ENCODE results near the gene CLCN5.

CLCN5 gene

DNA sequence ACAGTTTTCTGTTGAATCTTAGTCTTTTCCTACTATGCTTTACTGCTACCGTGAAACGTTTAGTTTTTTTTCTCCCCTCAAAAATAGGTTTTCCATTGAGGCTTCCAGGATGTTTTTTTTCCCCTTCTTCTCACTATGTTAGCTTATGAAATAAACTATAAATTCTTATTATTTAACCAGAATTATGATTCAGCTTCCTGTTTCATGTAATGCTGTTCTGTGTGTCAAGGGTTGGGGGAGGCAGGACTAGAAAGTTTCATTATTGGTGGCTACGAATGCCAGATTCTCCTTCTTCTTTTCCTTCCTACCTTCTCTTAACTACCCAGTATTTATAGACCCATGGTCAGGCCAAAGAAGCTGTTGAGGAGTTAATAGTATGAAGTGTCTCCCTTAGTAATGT is 11.8 kb downstream of the CLCN5 start:
- no peak for DNase-seq (ENCODE audit: low read depth in 2 of 2)

DNA sequence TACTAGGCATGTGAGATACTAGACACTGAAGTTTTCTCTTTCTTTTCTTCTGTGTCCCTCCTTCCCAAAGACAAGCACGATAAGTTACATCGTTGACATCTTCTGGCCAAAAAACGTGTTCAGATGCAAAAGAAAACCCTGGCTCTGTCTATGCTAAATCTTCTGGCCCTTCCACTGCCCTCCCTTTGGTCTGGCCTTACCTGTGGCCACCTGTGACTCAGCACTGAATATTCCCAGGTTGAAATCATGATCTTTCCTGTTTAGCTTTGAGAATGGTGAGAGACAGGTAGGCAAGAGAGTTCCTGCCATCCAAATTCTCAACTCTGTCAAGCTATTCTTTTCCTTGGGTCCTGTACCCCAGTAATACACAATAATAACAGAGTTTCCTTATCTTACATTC is 12.3 kb downstream of the CLCN5 start:
- no peak for DNase-seq (ENCODE audit: low read depth in 2 of 2)

DNA sequence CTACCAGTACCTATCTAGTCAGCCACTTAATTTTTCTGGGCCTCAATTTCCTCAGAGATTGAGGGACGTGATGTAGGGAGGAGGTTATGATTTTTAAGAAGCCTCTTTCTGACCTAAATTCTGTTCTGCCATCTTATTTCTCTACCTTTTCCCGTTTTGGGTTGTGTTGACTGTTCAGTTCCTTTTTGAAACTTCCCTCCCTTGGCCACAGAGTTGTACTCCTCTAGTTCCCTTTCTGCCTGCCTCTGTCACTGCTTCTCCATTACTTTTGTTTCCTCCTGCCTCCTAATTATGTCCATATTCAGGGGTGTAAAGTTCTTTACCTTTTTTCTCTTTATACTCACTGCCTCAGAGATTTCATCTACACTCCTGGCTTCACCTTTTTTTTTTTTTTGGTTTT is 25.4 kb downstream of the CLCN5 start:
- DNase-seq (ENCODE audit: low read depth in 2 of 2), result no peak

DNA sequence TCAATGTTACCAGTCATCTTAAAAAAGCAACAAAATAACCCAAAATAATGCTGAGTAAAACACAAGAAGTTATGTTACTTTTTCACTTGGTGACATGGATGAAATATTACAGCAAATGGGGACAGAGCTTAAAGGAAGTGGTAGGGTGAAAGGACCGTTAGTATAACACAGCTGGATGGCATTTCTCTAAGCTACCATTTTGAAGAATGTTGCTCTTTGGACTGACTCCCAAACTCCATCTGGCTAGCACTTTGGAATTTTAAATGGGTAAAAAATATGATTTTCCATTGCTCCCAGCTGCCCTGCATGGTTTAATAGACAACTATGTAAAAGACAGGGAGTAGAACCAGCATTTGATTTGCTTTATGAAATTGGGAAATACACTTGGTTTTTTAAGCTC is 27.6 kb downstream of the CLCN5 start:
- no peak for DNase-seq (ENCODE audit: low read depth in 2 of 2)

DNA sequence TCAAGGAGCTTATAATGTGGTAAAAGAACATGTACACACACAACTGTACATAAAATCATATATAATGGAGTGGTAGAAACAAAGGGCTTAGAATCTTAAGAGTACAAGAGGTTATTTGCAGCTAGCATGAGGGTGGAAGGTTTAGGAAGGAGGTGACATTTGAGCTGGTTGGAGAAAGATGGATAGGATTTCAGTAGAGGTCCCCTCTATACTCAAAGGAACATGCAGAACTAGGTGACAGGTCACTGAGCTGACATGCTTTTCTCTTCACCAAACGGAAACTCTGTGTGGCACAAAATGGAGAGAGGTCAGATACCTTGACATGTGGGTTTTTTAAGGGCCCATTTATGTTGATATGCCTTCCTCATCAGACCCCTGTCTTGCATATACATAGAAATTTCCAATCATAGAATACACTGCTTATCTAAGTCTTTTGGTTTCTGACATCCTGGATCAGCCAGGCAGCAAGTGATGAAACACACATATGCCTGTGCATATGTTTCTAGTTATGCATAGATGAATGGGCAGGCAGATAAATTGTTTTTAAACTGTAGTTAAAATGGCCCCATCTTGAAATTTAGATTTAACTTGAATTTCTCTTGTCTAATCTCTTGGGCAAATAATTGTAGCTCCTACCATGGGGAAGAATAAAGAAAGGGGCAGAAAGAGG is 29.3 kb downstream of the CLCN5 start:
- DNase-seq (ENCODE audit: low read depth in 2 of 2), result no peak

DNA sequence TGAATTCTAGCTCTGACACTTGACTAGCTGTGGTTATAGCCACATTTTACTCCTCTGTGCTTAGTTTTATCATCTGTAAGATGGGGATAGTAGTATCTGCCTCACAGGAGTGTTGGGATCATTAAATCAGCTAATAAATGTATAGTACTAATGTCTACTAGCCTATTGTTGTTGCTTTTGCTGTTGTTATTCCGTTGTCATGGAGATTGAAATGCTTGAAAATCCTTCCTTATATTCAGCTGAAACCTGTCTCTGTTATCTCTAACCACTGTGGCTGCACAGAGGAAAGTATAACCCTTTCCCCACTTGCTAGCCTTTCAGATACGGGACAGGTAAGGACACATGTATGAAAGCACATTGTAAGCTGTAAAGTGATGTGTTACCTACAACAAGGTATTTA is 33.9 kb downstream of the CLCN5 start:
- no peak for DNase-seq (ENCODE audit: low read depth in 2 of 2)

DNA sequence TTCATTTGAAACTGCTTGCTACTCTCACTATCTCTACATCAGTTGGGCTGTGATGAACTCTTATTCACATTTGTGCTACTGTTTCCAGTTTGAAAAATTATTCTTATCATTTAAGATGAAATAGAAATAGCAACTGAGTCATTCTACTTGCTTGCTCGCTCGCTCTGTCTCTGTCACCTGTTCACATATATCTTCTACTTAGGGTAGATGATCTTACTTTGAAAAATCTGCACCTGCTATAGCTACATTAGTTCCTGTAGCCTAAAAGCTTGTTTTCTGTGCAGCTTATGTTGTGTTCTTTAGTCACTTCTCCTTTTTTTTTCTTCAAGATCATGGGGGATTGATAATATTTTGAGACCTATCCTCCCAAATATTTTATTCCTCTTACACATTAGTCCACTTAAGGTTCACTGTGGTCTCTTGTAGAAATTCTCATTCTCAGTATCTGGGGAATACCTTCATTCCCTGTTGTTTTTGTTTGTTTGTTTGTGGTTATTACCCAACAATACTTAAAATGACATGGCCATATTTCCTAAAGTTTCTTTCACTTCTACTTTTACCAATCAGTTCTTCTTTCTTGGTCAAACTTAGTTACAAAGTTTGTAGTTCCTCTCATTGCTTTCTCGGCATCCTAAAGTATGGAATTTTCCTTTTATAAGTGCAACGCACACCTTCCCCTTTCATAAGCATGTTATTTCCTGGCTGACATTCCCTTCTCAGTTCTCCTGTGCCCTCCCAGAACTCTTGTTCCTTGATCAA is 36.5 kb downstream of the CLCN5 start:
- DNase-seq (ENCODE audit: low read depth in 2 of 2), result no peak

DNA sequence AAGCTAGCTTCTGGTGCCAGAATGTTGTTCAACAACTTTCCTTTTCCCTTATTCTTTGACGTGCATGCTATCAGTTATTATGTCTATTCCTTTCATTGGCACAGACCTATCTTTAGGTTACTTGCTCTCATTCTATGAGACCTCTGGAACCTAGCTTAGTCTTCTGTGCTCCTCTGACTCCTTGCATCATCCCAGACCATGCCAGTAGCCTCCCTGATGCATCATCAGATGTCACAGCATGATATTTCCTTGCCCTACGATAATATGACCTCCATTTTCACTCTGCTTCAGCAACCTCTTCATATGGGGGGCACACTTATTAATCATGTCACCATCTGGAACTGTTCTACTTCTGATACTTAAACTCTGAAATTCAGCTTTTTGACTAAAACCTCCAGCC is 37.2 kb downstream of the CLCN5 start:
- DNase-seq (ENCODE audit: low read depth in 2 of 2), result no peak

DNA sequence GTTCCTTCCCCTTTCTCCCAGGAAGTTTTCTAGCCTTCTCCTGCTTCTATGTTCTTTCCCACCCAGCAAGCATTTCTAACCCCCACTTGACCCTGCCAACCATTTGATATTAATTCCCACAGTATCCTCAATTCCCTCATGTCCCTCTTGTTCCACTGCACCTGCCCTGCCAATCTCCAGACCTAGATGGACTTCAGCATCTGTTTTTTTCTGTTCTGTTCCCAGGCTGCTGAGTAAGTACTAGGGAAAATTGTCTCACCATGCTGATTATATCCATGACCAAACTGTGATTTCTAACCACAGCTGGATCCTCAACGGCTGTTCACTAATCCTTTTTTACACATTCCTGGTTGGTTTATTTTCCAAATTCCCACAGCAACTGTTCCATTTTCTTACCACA is 37.7 kb downstream of the CLCN5 start:
- no peak for DNase-seq (ENCODE audit: low read depth in 2 of 2)

DNA sequence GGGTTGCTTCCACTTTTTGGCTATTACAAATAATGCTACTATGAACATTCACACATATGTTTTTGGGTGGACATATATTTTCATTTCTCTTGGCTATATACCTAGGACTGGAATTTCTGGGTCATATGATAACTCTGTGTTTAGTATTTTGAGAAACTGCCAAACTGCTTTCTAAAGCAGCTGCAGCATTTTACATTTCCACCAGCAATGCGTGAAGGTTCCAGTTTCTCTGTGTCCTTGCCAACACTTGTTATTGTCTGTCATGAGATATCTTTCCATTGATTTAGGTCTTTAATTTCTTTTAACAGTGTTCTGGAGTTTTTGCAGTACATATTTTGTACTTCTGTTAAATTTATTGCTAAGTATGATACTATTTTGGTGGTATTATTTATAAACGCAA is 48.3 kb downstream of the CLCN5 start:
- no peak for DNase-seq (ENCODE audit: low read depth in 2 of 2)

DNA sequence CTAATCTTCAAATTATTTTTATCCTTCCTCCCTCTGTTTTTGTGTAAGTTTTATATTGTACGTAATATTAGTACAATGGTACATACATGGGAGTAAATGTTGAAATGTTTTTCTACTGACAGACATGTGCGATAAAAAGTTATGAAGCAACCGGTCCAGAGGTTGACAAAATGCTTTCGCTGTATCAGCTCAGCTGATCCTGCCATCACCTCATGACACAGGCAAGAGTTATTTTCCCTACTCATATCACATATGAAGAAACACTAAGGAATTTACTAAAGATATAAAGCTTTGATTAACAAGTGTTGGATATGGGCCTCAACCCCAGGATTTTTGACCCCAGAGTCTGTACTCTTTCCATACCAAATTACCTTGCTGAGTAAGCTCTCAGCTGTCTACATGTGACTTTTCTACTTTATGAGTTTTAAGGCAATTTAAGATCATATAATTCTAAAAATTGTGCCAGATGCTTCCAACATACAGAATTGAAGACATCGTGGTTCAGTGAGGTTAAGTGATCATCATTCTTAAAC is 50.0 kb downstream of the CLCN5 start:
- DNase-seq (ENCODE audit: low read depth in 2 of 2), result no peak

DNA sequence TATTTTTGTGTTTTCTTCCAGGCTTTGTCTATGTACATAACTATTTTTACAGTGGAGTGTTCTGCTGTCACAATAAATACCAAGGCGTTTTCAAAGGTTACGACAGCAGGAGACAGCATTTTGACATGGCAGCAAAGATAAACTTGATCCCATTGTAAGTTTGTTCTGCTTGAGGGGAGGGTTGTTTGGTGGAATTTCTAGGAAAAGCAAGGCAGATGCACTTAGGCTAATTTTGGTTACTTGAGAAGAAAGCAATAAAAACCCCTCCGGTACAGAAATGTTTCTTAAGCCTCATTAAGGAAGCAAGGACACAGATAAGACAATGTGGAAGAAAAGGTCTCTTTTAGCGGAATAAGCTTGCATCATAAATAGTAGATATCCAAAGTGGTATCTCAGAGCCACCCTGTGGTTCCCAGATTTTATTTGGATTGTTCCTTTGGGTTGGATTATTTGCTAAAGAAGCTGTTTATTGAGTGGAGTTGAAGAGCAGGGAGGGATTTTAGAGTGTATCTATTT is 54.3 kb downstream of the CLCN5 start:
- no peak for DNase-seq (ENCODE audit: low read depth in 2 of 2)

DNA sequence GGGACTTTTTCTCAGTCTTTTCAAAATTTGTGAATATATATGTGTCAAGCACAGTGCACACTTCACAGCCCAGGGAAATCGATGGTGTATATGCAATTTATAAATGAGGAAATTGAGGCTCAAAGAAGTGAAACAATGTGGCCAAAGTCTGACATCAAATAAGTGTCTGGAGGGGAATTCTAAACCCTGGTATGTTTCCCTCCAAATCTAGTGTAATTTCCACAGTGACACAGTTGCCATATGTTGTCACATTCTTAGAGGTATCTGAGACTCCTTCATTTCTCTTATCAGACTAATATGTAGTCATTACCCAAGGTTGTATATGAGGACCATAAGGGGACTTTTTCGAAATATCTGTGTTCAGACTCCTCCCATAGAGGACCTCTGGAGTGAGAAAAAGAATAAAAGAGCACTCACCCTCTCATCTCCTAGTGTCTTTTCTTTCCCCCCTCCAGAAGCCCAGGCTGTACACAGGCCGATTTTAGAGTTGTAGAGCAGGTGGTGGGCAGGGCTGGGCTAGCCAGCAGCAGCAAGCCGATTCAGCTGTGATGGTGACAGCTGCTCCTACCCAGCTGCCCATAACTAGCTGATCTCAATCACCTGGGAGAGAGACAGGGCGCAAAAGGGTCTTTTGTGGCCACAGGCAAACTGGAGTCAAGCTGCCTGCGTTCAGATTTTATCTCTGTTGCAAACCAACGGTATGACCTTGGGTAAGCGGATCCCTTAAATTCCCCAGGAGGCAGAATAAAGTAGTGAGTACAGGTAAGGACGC is 55.1 kb downstream of the CLCN5 start:
- DNase-seq (ENCODE audit: low read depth in 2 of 2), result no peak

DNA sequence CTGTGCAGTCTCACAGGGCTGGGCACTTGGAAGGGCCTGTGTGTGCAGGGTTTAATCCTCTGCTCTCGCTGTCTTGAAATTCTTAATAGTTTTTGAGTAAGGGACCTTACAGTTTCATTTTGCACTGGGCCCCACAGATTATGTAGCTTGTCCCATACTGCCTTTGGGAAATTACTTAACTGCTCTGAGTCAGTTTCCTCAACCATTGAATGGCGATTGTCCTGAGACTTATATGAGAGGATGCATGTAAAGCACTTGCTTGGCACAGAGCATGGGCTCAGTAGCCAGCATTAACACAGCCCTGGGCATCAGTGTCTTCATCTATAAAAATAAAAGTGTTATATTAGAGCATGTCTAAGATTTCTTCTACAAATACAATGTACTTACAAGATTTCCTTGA is 55.8 kb downstream of the CLCN5 start:
- DNase-seq (ENCODE audit: low read depth in 2 of 2), result no peak

DNA sequence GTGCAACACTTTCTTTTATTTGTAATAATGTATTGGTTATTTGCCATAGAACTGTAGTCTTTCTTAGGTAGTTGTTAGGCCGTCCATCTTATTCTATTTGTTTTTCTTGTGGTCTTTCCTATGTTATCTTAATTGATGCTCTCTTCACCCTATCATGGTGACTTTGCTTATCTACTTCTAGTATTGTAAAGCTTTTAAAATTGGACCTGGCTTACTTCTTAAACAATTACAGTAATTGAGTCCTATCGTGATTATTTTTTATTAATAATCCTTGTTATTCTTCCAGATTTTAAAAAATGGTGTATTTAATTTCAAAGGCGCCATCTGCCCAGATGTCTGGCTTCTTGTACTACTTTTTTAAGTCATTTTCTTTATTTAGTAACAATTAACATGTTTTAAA is 63.7 kb downstream of the CLCN5 start:
- DNase-seq (ENCODE audit: low read depth in 2 of 2), result no peak

DNA sequence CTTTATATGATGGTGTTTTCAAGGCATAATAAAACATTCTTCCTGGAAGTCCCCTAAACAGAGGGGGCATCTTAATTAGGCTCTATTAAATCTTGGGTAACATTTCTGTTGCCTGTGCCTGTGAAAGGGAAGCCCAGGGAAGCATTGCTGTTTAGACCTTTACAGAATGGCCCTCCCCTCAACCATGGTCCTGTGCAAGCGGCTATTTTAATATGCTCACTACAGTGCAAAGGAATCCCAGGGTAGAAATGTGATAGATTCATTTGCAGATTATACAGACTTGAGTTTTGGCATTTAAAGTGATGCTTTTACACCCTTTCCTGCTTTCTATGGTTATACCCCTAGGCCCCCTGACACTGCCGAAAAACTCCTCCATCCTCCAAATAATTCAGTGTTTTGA is 65.3 kb downstream of the CLCN5 start:
- DNase-seq (ENCODE audit: low read depth in 2 of 2), result no peak

DNA sequence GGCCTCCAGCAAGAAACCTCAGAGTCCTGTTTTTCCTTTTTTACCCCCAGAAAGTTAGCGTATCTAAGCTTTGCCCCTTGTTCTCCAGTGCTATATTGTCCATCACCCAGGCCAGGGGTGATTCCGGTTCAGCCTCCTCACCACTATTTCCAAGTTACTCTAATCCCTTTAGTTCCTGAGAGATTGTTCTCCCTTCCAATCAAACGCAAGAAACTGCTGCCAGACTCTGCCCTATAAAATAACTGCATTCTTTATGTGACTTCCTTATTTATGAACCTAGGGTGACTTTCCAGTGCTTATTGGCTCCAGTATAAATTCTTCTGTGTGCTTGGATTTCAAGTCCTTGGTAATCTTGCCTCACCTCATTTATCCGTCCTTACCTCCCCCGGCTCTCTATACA is 65.7 kb downstream of the CLCN5 start:
- no peak for DNase-seq (ENCODE audit: low read depth in 2 of 2)

DNA sequence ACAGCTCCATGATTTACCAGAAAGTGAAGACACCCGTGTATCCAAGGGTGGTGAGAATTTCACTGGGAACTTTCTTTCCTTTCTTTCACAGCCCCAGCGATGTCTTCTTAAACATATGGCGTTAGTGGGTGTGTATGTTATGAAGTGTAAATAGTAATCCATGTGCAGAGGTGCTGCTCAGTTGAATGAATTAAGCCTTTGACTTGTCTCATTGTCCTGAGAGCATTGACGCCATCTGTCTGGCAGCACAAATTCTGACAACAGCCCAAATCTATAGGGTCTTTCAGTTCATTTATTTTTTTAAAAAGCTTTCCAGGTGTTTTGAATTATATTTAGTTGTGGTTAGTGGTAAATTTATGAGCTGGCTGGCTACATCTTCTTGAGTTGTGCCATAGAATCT is 69.4 kb downstream of the CLCN5 start:
- DNase-seq (ENCODE audit: low read depth in 2 of 2), result no peak

DNA sequence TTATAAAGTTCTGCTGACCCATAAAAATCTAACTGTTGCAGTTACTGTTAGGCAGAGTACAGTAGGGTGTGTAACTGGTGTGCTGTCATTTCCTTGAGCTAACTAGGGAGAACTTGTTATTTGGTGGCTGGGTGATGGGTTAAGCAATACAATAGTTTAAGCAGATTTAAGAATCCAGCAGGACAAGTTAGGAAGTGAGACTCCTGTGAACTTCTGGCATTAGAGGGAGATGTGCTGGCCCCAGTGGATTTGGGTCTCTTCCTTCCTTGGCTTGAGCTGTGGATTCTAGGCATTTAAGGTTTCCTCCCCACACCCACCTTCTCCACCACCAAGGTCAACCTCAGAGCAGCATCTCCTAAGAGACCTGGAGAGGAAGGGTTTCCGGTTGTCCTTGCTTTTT is 70.5 kb downstream of the CLCN5 start:
- no peak for DNase-seq (ENCODE audit: low read depth in 2 of 2)

DNA sequence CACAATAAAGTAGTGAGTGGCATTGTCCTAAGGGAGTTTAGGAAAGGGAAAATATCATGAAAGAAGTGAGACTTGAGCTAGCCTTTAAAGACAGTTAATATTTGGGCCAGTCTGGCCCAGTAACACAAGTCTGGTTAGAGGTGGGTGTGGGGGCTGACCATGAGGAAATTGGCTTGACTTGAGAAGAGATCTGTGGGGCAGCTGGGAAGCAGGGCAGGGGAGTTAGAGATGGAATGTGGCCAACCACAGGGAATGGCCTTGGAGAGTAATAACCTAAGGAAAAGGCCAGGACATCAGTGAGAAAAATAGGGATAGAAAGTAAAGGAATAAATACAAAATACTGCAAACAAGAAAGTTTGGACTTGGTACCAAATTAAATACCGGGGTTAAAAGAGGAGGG is 71.3 kb downstream of the CLCN5 start:
- no peak for DNase-seq (ENCODE audit: low read depth in 2 of 2)

DNA sequence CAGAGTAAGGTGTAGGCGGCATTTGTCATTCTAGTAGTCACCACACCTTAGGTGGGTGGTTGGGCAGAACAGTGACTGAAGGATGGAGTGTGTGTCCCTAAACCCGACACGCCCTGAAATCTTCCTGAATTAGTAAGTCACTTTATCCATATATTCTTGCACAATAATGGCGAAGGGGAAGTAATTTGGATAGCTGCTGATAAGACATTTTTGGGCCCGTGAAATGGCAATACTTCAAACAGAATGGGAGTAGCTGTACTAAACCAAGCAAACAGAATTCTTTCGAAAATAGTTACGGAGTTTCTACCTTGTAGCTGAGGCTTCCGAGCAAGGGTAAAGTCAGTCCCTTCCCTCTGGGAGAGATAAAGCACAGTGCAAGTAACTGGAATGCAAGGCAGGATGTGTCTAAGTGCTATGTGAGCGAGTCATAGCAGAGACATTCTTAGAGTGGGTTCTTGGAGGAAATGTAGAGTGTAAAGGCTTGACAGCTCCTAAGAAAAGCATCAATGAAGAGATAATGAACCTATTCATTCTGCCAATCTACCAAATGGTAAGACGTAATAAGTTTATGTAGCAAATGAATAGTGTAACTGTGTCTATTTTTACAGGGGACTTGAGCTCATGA is 72.8 kb downstream of the CLCN5 start:
- DNase-seq (ENCODE audit: low read depth in 2 of 2), result no peak

All from stimulated activated CD4-positive, alpha-beta T cell treated with anti-CD3 and anti-CD28 coated beads, Interleukin-1b, Interleukin-23, amount 100 ng/mL, for 1 hour (primary cell).